Activated CD8-positive, alpha-beta T cell treated with anti-CD3 and anti-CD28 coated beads for 36 hours (primary cell): ENCODE results near the gene MB. TPM values are rescaled to one million over a fixed set of nuclear protein-coding genes. Genes with fewer than 3 reads are reported as not detected.
A peak's percentile ranks its signal among the peaks of the same experiment; 100 is the strongest.

Source experiments
- ATAC-seq: fragments of 200-7000 bp; cut with Tn5 transposase; one replicate; pipeline ENCODE4 v1.10.0; 2021; ENCODE audit warnings: mild to moderate bottlenecking, moderate library complexity
- CTCF ChIA-PET: fragments of 350-600 bp; sonication (Branson Sonifier 250); formaldehyde crosslinking; loops from one replicate; lab custom pipeline; 2021; ENCODE audit warnings: antibody characterized with exemption; lab: Charles Lee
- POLR2A ChIA-PET: fragments of 350-600 bp; sonication (Branson Sonifier 250); formaldehyde crosslinking; loops from one replicate; lab custom pipeline; 2021; ENCODE audit warnings: antibody characterized with exemption; lab: Charles Lee
- DNase-seq: peaks from one replicate; pipeline ENCODE4 v3.0.0-alpha.2; 2020
- H3K27ac Mint-ChIP-seq: one replicate; pipeline ENCODE4 v1.8.0; 2021; ENCODE audit warnings: mild to moderate bottlenecking, mixed read lengths
- H3K27me3 Mint-ChIP-seq: one replicate; pipeline ENCODE4 v1.8.0; 2021; ENCODE audit warnings: mixed read lengths
- H3K36me3 Mint-ChIP-seq: one replicate; pipeline ENCODE4 v1.8.0; 2021; ENCODE audit warnings: low read depth, mixed read lengths
- H3K4me1 Mint-ChIP-seq: one replicate; pipeline ENCODE4 v1.8.0; 2021; ENCODE audit warnings: low read depth, mixed read lengths
- H3K4me3 Mint-ChIP-seq: one replicate; pipeline ENCODE4 v1.8.0; 2021; ENCODE audit warnings: mild to moderate bottlenecking, moderate library complexity, mixed read lengths
- H3K9me3 Mint-ChIP-seq: one replicate; pipeline ENCODE4 v1.8.0; 2021; ENCODE audit warnings: mixed read lengths
- intact Hi-C: fragments of 100-400 bp; cut with micrococcal nuclease; formaldehyde crosslinking; loops from one replicate; pipeline ENCODE4 v1.10.0; 2022
- total RNA-seq, 2 experiments: library from RNA; stranded (reverse); gene quantifications; one replicate each; pipeline ENCODE4 v1.2.3, GENCODE V29; 2021
- TF ChIP-seq, protein P1 (sequence below): fragments of 200-600 bp; IDR thresholded peaks from one replicate; pipeline ENCODE4 v1.8.0; 2022; ENCODE audit warnings: antibody characterized with exemption, mild to moderate bottlenecking

Gene MB
- total RNA-seq, 2 experiments from 2014 or later, result not detected

DNA sequence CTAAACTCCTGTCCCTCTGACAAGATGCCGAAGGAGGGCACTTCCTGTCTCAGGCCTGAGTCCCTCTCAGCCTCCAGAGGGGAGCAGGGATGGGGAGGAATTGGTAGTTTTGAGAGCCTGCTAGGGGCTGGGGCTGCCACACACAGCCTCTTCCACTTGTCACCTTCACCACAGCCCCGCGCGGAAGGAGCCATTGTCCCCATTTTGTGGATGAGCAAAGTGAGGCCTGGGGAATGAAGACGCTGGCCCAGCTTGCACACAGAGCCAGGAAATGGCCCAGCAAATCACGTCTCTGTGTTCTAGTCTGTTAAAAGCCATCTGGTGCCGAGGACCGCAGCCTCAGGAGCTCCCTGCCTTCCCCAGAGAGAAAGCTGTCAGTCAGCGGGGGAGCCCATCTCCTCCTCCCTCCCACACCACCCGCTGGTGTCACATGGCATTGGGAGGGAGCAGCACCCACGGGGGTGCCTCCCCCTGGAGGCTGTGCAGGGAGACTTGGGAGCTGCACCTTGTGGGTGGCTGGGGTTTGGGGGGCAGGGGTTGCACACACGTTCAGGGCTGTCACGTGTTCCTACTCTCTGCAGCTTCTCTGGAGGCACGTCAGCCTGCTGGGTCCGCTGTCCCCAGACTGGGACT lies 41.9 kb downstream of the MB start:
- DNase-seq, result peak; percentile 34
- Mint-ChIP-seq H3K27me3 (no peaks in the 10 kb centered on the region), H3K9me3 (no peaks in the 10 kb centered on the region), H3K4me3 (no peak overlapping the region), H3K36me3 (no peaks in the 10 kb centered on the region), H3K27ac (no peak overlapping the region), H3K4me1 (no peaks in the 10 kb centered on the region)
- peak; percentile 68 for ATAC-seq
- intact Hi-C loops, result no loop called here
- POLR2A ChIA-PET, result no interaction called here
- TF ChIP-seq, protein P1, sequence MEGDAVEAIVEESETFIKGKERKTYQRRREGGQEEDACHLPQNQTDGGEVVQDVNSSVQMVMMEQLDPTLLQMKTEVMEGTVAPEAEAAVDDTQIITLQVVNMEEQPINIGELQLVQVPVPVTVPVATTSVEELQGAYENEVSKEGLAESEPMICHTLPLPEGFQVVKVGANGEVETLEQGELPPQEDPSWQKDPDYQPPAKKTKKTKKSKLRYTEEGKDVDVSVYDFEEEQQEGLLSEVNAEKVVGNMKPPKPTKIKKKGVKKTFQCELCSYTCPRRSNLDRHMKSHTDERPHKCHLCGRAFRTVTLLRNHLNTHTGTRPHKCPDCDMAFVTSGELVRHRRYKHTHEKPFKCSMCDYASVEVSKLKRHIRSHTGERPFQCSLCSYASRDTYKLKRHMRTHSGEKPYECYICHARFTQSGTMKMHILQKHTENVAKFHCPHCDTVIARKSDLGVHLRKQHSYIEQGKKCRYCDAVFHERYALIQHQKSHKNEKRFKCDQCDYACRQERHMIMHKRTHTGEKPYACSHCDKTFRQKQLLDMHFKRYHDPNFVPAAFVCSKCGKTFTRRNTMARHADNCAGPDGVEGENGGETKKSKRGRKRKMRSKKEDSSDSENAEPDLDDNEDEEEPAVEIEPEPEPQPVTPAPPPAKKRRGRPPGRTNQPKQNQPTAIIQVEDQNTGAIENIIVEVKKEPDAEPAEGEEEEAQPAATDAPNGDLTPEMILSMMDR, result no peak
- CTCF ChIA-PET, result interaction anchor here (1.1 to 4.1 kb wide), 2 partner anchors 8 to 145 kb away, joined by 4 to 9 read pairs; no protein-coding TSS in a partner anchor

DNA sequence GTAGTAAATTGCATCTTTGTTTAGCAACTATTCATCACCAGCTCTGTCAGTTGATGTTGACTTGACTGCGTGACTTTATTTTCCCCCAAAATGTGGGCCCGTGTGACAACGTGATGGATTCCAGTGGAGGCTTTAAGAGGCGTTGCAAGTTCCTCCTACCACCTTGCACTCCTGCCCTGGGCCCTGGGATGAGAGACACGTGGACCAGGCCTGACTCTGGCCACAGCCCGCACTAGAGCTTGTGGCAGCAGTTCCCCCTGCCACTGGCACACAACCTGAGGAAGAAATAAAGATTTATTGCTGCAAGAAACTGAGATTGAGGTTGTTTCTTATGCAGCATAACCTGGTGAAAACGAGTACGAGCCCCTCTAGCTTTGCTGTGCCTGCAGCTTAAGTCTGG lies 44.6 kb downstream of the MB start:
- H3K9me3 Mint-ChIP-seq, result no peaks in the 10 kb centered on the region
- intact Hi-C loops, result no loop called here
- H3K27me3 Mint-ChIP-seq, result no peaks in the 10 kb centered on the region
- no peak overlapping the region for H3K4me3 Mint-ChIP-seq
- TF ChIP-seq, protein P1, result no peak
- H3K4me1 Mint-ChIP-seq, result no peaks in the 10 kb centered on the region
- no peak for DNase-seq
- ChIA-PET CTCF (interaction anchor here (2.4 kb wide), 1 partner anchor 11 kb away, joined by 14 read pairs; no protein-coding TSS in a partner anchor), POLR2A (no interaction called here)
- no peaks in the 10 kb centered on the region for H3K36me3 Mint-ChIP-seq
- H3K27ac Mint-ChIP-seq, result no peak overlapping the region
- ATAC-seq, result no peak

- Mint-ChIP-seq H3K27ac (no peak overlapping the region), H3K4me3 (no peak overlapping the region), H3K4me1 (no peaks in the 10 kb centered on the region), H3K27me3 (no peaks in the 10 kb centered on the region), H3K36me3 (no peaks in the 10 kb centered on the region), H3K9me3 (no peaks in the 10 kb centered on the region)
- ChIA-PET CTCF (interaction anchor here (0.7 kb wide), 1 partner anchor 13 kb away, joined by 3 read pairs; no protein-coding TSS in a partner anchor), POLR2A (no interaction called here)
- intact Hi-C loops, result no loop called here
- TF ChIP-seq, protein P1, result no peak
- no peak for ATAC-seq
- DNase-seq, result no peak
Measured at GRCh38 chr22:35570686-35571194, 46.4 kb downstream of the MB start.

DNA sequence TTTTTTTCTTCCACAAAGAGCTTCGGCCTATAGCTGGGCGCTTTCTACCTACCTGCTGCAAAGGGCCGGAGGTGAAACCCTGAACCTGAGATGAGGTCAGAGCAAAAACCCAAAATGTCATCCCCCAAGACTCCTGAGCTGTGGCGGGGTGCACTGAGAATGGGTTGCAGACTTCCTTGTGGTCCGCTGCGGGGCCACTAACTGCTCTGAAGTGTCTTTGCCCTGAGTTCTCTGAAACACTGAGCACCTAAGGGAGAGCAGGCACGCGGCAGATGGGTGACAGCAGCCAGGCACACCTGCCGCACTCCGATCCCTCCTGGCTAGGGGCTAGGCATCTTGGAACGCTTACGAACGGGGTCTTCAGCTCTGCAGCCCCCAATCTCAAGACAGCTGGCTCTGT lies 47.2 kb downstream of the MB start:
- H3K4me3 Mint-ChIP-seq, result no peak overlapping the region
- ATAC-seq (no peak), DNase-seq (no peak)
- no peaks in the 10 kb centered on the region for H3K36me3 Mint-ChIP-seq
- CTCF ChIA-PET, result interaction anchor here (0.7 to 1.2 kb wide), 2 partner anchors 14 to 140 kb away, joined by 3 read pairs; no protein-coding TSS in a partner anchor
- intact Hi-C loops, result no loop called here
- POLR2A ChIA-PET, result no interaction called here
- H3K4me1 Mint-ChIP-seq, result no peaks in the 10 kb centered on the region
- H3K27me3 Mint-ChIP-seq, result no peaks in the 10 kb centered on the region
- no peak overlapping the region for H3K27ac Mint-ChIP-seq
- TF ChIP-seq, protein P1, result no peak
- H3K9me3 Mint-ChIP-seq, result no peaks in the 10 kb centered on the region
